Activated CD4-positive, alpha-beta T cell treated with anti-CD3 and anti-CD28 coated beads, Interleukin-2, amount 50 U/mL, for 16 hours (primary cell): ENCODE data around the gene MAP3K20.
"Not testable (repeated sequence)": the region's sequence is repeated elsewhere in the genome, so short reads cannot be mapped to it uniquely, and the experiment has no call there.

ENCODE experiments used
- DNase-seq: peaks from one replicate; pipeline ENCODE4 v3.0.0-alpha.2; 2020

Gene MAP3K20

GRCh38 chr2:173128132-173128531, 52.5 kb downstream of the MAP3K20 start:
- not testable (repeated sequence) for DNase-seq

DNA sequence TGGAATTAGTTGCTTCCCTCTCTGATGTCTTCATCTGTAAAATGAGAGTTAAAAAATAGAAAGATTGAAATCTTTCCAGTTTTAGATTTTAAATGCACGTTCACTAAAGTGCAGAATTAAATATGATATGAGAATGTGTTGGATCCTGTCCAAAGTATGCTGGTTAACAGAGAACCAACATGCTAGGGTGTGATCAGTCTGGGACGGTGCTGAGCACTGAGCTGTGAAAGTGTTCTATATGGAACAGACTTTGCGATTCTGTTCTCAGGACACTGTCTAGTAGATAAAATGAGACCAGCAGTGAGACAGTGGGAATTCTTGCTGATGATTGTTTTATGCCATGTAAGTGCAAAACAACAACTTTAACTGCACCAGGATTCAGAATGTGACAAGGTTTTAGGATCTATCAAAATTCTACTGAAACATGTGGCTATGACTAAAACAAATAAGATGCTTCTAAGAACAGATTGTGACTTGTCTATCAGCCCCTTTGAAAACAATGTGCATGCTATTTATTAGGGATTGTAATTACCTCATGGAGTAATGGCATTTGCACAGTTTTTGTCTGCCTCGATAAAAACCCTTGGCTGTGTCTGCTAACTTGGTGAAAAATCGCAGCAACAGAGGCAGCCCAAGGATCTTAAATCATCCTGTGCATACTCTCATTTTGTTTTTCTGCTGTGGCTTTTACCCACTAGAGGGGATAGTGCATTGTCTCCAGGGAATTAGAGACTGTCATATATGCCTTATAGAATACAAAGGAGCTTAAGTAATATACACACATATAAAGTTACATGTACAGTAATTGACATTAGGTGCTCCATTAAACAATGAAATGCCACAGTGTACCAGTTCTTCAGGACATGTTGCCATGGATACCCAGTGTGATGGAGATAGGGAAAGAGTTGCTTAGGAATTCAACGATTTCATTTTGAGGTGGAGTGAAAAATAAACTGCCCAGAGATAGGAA, 55.1 kb downstream of the MAP3K20 start:
- no peak for DNase-seq

GRCh38 chr2:173132531-173132930, 56.9 kb downstream of the MAP3K20 start:
- no peak for DNase-seq

DNA sequence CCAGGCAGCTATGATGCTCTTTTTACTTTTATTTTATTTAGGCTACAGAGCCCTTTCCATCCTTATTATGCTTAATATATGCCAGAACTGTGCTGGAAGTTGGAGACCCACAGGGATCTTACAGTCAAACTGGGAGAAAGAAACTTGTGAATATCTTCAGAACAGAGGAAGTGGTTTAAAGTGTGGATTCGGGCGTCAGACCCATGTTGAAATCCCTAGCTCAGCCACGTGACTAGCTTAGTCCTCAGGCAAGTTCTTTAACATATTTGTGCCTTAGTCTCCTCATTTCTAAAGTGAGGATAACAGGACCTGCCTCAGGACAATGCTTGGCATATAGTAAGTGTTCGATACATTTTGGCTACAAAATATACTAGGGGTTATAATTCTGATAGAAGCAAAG, 59.1 kb downstream of the MAP3K20 start:
- DNase-seq, result peak; percentile 69

GRCh38 chr2:173136067-173136466, 60.4 kb downstream of the MAP3K20 start:
- no peak for DNase-seq

- DNase-seq, result no peak
Observed at GRCh38 chr2:173136599-173136998, 61.0 kb downstream of the MAP3K20 start.

GRCh38 chr2:173137610-173138009, 62.0 kb downstream of the MAP3K20 start:
- DNase-seq, result no peak

GRCh38 chr2:173138962-173139361, 63.3 kb downstream of the MAP3K20 start:
- no peak for DNase-seq

DNA sequence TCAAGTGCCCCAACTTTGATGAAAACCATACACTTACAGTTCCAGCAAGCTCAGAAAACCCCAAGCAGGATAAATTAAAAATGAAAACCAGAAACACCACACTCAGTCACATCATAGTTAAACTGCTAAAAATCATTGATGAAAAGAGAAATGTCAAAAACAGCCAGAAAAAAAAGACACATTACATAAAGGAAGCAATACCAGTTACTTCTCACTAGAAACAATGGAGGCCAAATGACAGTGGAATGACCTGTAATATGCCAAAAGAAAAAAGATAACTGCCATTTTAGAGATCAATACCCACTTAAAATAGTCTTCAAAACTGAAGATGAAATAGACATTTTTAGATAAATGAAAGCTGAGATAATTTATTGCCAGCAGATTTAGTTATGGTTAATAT, 66.0 kb downstream of the MAP3K20 start:
- no peak for DNase-seq

- peak; percentile 77 for DNase-seq
Observed at GRCh38 chr2:173145454-173145853, 69.8 kb downstream of the MAP3K20 start.

DNA sequence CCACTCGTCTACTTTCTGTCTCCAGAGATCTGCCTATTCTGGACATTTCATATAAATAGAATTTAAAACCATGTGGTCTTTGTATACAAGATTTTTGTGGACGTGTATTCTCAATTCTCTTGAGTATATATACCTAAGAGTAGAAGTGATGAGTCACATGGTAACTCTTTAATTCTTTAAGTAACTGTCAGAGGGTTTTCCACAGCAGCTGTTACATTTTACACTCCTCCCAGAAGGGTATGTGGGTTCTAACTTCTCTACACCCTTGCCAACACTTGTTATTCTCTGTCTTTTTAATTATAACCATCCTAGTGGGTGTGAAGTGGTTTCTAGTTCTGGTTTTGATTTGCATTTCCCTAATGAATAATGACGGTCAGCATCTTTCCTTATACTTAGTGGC, 70.9 kb downstream of the MAP3K20 start:
- peak; percentile 31 for DNase-seq

GRCh38 chr2:173148520-173148919, 72.9 kb downstream of the MAP3K20 start:
- DNase-seq, result no peak

- peak; percentile 86 for DNase-seq
Observed at GRCh38 chr2:173149491-173149890, 73.8 kb downstream of the MAP3K20 start.

DNA sequence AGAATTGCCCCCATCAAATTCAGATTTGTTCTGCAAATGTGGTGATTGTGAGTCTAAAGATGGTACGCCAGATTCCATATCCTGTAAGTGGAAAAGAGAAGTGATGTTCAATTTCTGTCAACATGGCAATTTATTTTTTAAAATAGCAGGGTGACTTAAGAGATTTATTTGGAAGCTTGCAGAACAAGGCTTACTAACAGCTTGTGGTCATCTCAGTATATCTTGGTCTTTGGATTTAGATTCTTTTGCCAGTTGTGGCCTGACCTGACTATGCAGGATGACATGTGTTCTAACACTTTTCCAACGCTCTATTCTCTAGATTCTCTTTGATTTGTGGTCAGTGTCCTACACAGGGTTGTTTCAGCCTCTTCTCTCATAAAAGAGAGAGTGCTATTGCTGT, 74.4 kb downstream of the MAP3K20 start:
- DNase-seq, result no peak

- DNase-seq, result no peak
Observed at GRCh38 chr2:173150963-173151362, 75.3 kb downstream of the MAP3K20 start.

DNA sequence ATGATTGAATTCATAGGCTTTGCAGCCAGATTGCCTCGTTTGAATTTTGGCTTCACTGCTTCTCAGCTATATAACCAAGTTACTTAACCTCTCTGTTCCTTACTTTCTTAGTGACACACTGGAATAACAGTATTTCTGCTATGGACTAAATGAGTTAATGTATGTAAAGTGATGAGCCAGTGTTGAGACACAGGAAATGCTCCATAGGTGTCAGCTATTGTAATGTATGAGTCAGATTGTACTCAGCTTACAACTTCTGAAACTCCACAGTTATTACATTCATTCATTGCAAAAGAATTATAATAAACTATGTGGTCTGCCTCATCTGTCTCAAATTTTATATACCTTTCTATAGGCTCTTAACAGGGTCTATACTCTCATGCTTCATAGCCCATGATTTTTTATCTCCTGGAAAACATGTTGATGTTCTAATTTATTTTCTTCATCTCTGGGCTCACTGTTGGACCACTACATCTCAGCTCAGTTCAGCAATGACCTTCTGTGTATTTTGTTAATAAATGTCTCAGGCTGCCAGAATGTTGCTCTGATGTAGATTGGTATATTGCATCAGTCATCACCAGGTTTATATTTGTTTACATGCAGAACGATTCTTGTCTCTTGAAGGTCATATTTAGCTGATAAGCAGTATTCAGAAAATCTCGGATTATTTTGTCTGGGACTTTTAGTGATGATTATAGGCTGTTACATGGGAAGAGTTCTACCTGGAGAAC, 76.2 kb downstream of the MAP3K20 start:
- DNase-seq, result peak; percentile 80

GRCh38 chr2:173153301-173153885, 77.7 kb downstream of the MAP3K20 start:
- no peak for DNase-seq

DNA sequence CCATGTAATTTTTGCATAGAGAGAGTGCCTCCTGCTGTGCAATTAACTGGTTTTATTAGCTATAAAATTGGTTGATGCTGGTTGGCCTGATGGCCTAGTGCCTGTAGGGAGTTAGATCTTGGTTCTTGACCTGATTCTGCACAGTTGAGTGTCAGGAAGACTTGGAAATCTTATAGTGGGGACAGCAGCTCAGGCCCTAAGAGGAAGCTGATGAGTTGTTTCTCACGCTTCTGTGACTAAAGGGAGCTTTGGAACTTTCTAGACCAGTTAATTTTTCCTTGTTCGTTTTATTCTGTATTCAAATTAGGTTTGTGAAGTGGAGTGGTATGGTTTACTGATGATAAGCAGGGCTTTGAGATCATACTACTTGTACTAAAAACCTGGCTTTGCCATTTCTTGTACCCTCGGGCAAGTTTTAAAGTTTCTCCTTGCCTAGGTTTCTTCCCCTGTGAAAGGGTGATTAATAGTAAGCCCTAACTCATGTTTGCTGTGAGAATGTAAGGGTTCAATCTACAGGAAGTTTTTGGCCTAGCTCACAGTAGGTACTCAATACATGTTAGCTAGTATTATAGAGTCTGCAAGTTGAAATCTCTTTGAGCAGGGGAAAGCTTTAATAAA, 82.1 kb downstream of the MAP3K20 start:
- DNase-seq, result no peak

GRCh38 chr2:173159791-173160463, 84.3 kb downstream of the MAP3K20 start:
- no peak for DNase-seq

- no peak for DNase-seq
Observed at GRCh38 chr2:173160618-173161017, 85.0 kb downstream of the MAP3K20 start.

DNA sequence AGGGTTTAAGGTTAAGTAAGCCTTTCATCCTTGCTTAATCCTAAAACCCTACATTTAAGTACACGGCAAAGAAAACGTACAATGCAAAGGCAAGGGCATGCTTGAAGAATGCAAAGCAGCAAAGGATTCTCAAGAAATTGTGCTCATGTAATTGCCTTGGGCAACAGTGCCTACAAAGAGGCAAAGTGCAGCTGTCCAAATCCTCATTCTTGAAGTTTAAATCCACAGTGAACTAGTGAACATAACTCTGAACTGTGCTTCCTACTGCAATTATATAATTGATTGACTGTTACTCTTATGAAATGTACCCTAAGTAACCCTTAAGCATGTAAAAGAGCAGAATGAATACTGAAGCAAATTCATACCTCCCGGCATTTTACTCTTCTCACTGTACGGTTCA, 85.4 kb downstream of the MAP3K20 start:
- DNase-seq, result no peak

GRCh38 chr2:173161507-173161906, 85.9 kb downstream of the MAP3K20 start:
- DNase-seq, result no peak

DNA sequence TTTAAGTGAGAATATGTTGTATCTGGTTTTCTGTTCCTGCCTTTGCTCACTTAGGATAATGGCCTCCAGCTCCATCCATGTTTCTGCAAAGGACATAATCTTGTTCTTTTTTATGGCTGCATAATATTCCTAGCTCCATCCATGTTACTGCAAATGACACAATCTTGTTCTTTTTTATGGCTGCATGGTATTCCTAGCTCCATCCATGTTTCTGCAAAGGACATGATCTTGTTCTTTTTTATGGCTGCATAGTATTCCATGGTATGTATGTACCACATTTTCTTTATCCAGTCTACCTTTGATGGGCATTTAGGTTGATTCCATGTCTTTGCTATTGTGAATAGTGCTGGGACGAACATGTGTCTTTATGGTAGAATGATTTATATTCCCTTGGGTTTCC, 87.7 kb downstream of the MAP3K20 start:
- DNase-seq, result not testable (repeated sequence)
